Measurements from ENCODE around the gene NEB.

- TF ChIP-seq RAD21 (IDR thresholded peaks at IDR 0.05; ENCODE audit: low read depth) (no peak), YY1 (IDR thresholded peaks at IDR 0.05; ENCODE audit: low read depth) (no peak), REST (IDR thresholded peaks at IDR 0.05; ENCODE audit: low read depth) (no peak), EP300 (IDR thresholded peaks at IDR 0.05; ENCODE audit: borderline replicate concordance) (no peak), TAF1 (IDR thresholded peaks at IDR 0.05; ENCODE audit: low read depth) (no peak), NFIC (IDR thresholded peaks at IDR 0.05) (no peak), TEAD4 (IDR thresholded peaks at IDR 0.05) (no peak), USF1 (IDR thresholded peaks at IDR 0.05) (no peak), MAX (IDR thresholded peaks at IDR 0.05) (no peak), CREB1 (IDR thresholded peaks at IDR 0.05; ENCODE audit: low read depth) (no peak), EGR1 (IDR thresholded peaks at IDR 0.05) (no peak)
These were observed 201.1 kb downstream of the NEB start for GRCh38 chr2:151533127-151533526.

Data from Ishikawa (cell line).